Stimulated activated CD8-positive, alpha-beta memory T cell treated with anti-CD3 and anti-CD28 coated beads, Interleukin-4, amount 100 ng/mL, for 1 hour (primary cell): ENCODE data around the gene ARHGEF4.

Source experiments
- DNase-seq, 2 donors: peaks; one replicate each; pipeline ENCODE4 v3.0.0-alpha.2; 2020; ENCODE audit warnings: low read depth in 2 of 2, low spot score in 1 of 2

ARHGEF4 gene

GRCh38 chr2:131009713-131010475, 173.2 kb downstream of the ARHGEF4 start:
- DNase-seq, result no peak

- no peak for DNase-seq
These were observed 173.9 kb downstream of the ARHGEF4 start for GRCh38 chr2:131010566-131010965.

- no peak for DNase-seq
These were observed 174.8 kb downstream of the ARHGEF4 start for GRCh38 chr2:131011486-131011885.

GRCh38 chr2:131014141-131014540, 177.4 kb downstream of the ARHGEF4 start:
- DNase-seq, result no peak

GRCh38 chr2:131015764-131016163, 179.1 kb downstream of the ARHGEF4 start:
- DNase-seq, result no peak

- DNase-seq, result no peak
These were observed 180.4 kb downstream of the ARHGEF4 start for GRCh38 chr2:131016826-131017741.

- no peak for DNase-seq
These were observed 186.0 kb downstream of the ARHGEF4 start for GRCh38 chr2:131022731-131023130.

GRCh38 chr2:131023758-131024157, 187.0 kb downstream of the ARHGEF4 start:
- DNase-seq, result no peak

- no peak for DNase-seq
These were observed 190.2 kb downstream of the ARHGEF4 start for GRCh38 chr2:131026919-131027318.

GRCh38 chr2:131027566-131028528, 191.1 kb downstream of the ARHGEF4 start:
- no peak for DNase-seq

- no peak for DNase-seq
These were observed 193.1 kb downstream of the ARHGEF4 start for GRCh38 chr2:131029812-131030211.

- DNase-seq, result no peak
These were observed 193.8 kb downstream of the ARHGEF4 start for GRCh38 chr2:131030478-131030971.

GRCh38 chr2:131031431-131031841, 194.7 kb downstream of the ARHGEF4 start:
- no peak for DNase-seq

GRCh38 chr2:131031875-131032274, 195.2 kb downstream of the ARHGEF4 start:
- no peak for DNase-seq

GRCh38 chr2:131032393-131032836, 195.7 kb downstream of the ARHGEF4 start:
- DNase-seq, result no peak

GRCh38 chr2:131033786-131034121, 197.0 kb downstream of the ARHGEF4 start:
- DNase-seq, result no peak

- no peak for DNase-seq
These were observed 197.7 kb downstream of the ARHGEF4 start for GRCh38 chr2:131034122-131035051.

- no peak for DNase-seq
These were observed 198.6 kb downstream of the ARHGEF4 start for GRCh38 chr2:131035112-131035825.

GRCh38 chr2:131035826-131036231, 199.1 kb downstream of the ARHGEF4 start:
- DNase-seq, result no peak
